Caco-2 (cell line): ENCODE results near the gene HOXC10. TPM values are rescaled to one million over a fixed set of nuclear protein-coding genes. Genes with fewer than 3 reads are reported as not detected.

Experiments
- BruUV-seq: library from RNA; stranded (reverse); fragments of 400-500 nt; replicated peaks from 2 replicates; lab custom pipeline; 2021; lab: Mats Ljungman, UMichigan
- CTCF ChIA-PET: fragments of 300-600 bp; sonication (Branson Sonifier 250); formaldehyde crosslinking; loops from one replicate; lab custom pipeline; 2022; ENCODE audit warnings: antibody characterized with exemption; lab: Charles Lee
- POLR2A ChIA-PET: fragments of 300-600 bp; sonication (Branson Sonifier 250); formaldehyde crosslinking; loops from one replicate; lab custom pipeline; 2022; ENCODE audit warnings: antibody characterized with exemption; lab: Charles Lee
- DNase-seq, 2 experiments: peaks; one replicate each; pipeline versions ENCODE4 v3.0.0 to v3.0.0-alpha.2; 2020 to 2022
- H3K27me3 ChIP-seq: replicated peaks from 2 replicates; pipeline ENCODE4 v1.6.0; 2011; ENCODE audit warnings: low read length; ENCODE audit not compliant: control insufficient read depth, insufficient read depth
- H3K36me3 ChIP-seq: 2 replicates; pipeline ENCODE4 v1.5.1; 2011; ENCODE audit warnings: low read length; ENCODE audit not compliant: control insufficient read depth, insufficient read depth
- H3K4me1 ChIP-seq: fragments of 250-450 bp; sonication (Bioruptor Pico); 2 replicates; pipeline ENCODE4 v1.5.1; 2020; ENCODE audit warnings: mild to moderate bottlenecking
- H3K4me3 ChIP-seq: 2 replicates; pipeline ENCODE4 v1.5.1; 2011; ENCODE audit warnings: low read depth, mild to moderate bottlenecking, control low read depth, low read length
- H3K9me3 ChIP-seq: fragments of 250-450 bp; sonication (Bioruptor Pico); 2 replicates; pipeline ENCODE4 v1.5.1; 2020; ENCODE audit warnings: mild to moderate bottlenecking, moderate library complexity
- H3K27ac Mint-ChIP-seq: one replicate; pipeline ENCODE4 v1.8.0; 2022; ENCODE audit warnings: mixed read lengths; ENCODE audit not compliant: unreplicated experiment
- H3K27me3 Mint-ChIP-seq: one replicate; pipeline ENCODE4 v1.8.0; 2022; ENCODE audit warnings: mixed read lengths; ENCODE audit not compliant: insufficient read depth, unreplicated experiment
- H3K36me3 Mint-ChIP-seq: one replicate; pipeline ENCODE4 v1.8.0; 2022; ENCODE audit warnings: mild to moderate bottlenecking, mixed read lengths; ENCODE audit not compliant: insufficient read depth, unreplicated experiment
- H3K4me1 Mint-ChIP-seq: one replicate; pipeline ENCODE4 v1.8.0; 2022; ENCODE audit warnings: low read depth, mixed read lengths; ENCODE audit not compliant: unreplicated experiment
- H3K4me3 Mint-ChIP-seq: one replicate; pipeline ENCODE4 v1.8.0; 2022; ENCODE audit warnings: mild to moderate bottlenecking, moderate library complexity, mixed read lengths; ENCODE audit not compliant: unreplicated experiment
- H3K9me3 Mint-ChIP-seq: one replicate; pipeline ENCODE4 v1.8.0; 2022; ENCODE audit warnings: mixed read lengths; ENCODE audit not compliant: unreplicated experiment
- intact Hi-C: fragments of 100-400 bp; cut with micrococcal nuclease; formaldehyde crosslinking; loops from one replicate; pipeline ENCODE4 v1.10.0; 2022; ENCODE audit not compliant: unreplicated experiment
- total RNA-seq: library from RNA; stranded (reverse); gene quantifications from 2 replicates; pipeline ENCODE4 v1.2.3, GENCODE V29; 2022
- TF ChIP-seq, protein P1 (sequence below), 2 experiments: fragments of 200-600 bp in 1 of 2; IDR thresholded peaks; 1 replicate in 1 of 2; 2 replicates in 1 of 2; pipeline versions ENCODE4 v1.5.1 to v1.8.0; 2011 to 2022; ENCODE audit warnings: antibody characterized with exemption in 1 of 2, control low read depth in 1 of 2, inconsistent platforms in 1 of 2, low read depth in 1 of 2, low read length in 1 of 2, mild to moderate bottlenecking in 1 of 2, moderate library complexity in 1 of 2; ENCODE audit not compliant: insufficient read depth in 1 of 2, severe bottlenecking in 1 of 2, unreplicated experiment in 1 of 2

Gene HOXC10
- total RNA-seq, 1 experiment from 2014 or later, result 4.0 TPM

DNA sequence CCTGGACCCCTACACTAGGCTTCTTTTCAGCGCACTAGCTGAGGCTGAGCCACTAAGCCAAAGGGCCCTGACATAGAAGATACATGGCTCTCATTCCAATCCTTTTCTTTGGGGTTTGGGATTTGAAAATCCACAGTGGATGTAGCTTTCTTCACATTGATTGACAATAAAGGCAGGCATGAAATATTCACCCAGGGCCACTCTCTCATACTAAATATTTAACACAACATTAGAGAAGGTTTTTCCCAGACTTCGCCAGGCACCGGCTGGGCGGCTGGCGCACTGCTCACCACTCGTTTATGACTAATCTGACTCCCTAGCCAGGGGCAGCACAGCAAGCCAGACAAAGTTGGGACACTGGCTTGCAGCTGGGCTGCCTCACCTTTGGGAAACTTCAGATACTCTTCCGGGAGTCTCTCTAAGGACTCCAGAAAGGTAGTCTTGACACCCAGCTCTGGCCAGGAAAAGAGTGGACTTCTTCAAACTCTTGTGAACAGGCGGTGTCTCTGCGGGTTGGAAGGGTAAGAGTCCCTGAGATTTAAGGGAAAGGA, 12.7 kb upstream of the HOXC10 start:
- intact Hi-C loops, result no loop called here
- H3K27ac Mint-ChIP-seq, result no peak overlapping the region
- DNase-seq, result no peak
- no peaks in the 10 kb centered on the region for H3K36me3 Mint-ChIP-seq
- Histone ChIP-seq H3K4me3 (no peak overlapping the region), H3K4me1 (peaks cover 6% of the 10 kb centered on the region), H3K9me3 (no peaks in the 10 kb centered on the region), H3K27me3 (no peaks in the 10 kb centered on the region), H3K36me3 (no peaks in the 10 kb centered on the region)
- no peak overlapping the region for H3K4me3 Mint-ChIP-seq
- ChIA-PET CTCF (interaction anchor here (0.6 kb wide), 1 partner anchor 14 kb away, joined by 3 read pairs; no protein-coding TSS in a partner anchor), POLR2A (interaction anchor here (0.6 kb wide), 1 partner anchor 397 kb away, joined by 3 read pairs; no protein-coding TSS in a partner anchor)
- BruUV-seq, result no TSS peak
- H3K9me3 Mint-ChIP-seq, result no peaks in the 10 kb centered on the region
- no peaks in the 10 kb centered on the region for H3K27me3 Mint-ChIP-seq
- TF ChIP-seq, protein P1, sequence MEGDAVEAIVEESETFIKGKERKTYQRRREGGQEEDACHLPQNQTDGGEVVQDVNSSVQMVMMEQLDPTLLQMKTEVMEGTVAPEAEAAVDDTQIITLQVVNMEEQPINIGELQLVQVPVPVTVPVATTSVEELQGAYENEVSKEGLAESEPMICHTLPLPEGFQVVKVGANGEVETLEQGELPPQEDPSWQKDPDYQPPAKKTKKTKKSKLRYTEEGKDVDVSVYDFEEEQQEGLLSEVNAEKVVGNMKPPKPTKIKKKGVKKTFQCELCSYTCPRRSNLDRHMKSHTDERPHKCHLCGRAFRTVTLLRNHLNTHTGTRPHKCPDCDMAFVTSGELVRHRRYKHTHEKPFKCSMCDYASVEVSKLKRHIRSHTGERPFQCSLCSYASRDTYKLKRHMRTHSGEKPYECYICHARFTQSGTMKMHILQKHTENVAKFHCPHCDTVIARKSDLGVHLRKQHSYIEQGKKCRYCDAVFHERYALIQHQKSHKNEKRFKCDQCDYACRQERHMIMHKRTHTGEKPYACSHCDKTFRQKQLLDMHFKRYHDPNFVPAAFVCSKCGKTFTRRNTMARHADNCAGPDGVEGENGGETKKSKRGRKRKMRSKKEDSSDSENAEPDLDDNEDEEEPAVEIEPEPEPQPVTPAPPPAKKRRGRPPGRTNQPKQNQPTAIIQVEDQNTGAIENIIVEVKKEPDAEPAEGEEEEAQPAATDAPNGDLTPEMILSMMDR (IDR thresholded peaks at IDR 0.05; ENCODE audit: insufficient read depth in 1 of 2, low read depth in 1 of 2, low read length in 1 of 2, severe bottlenecking in 1 of 2, unreplicated experiment in 1 of 2), result no peak
- peaks cover 8% of the 10 kb centered on the region for H3K4me1 Mint-ChIP-seq

DNA sequence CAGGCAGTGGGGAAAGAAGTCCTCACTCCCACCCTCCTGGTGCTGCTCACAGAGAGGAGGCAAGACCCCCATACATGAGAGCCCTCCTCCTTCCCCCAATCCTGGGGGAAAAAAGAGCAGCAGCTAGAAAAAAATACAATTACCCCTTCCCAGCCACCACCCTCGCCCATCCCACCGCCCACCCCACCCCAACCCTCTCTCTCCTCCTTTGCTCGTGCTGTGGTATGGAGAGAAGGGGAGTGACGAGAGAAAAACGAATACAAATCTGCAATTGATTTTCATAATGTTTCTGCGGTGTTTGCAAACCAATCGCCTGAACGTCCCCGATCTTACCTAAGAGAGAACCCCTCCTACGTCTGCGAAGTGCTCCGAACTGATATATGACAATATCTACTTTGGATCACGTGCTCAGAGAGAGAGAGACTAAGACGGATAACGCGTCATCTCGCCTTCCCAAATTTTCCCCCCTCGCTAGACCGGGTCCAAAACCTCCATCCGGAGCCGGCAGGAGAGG, 12.2 kb upstream of the HOXC10 start, which contains the start of gene HOXC11:
TSS of gene HOXC11 (plus strand) at position 405 of the 514 bp plus-strand sequence. CDS start 116 bp downstream, outside the sequence.
- TF ChIP-seq, protein P1 (IDR thresholded peaks at IDR 0.05; ENCODE audit: insufficient read depth in 1 of 2, low read depth in 1 of 2, low read length in 1 of 2, severe bottlenecking in 1 of 2, unreplicated experiment in 1 of 2), result no peak
- H3K4me1 ChIP-seq, result peaks cover 12% of the 10 kb centered on the region
- H3K9me3 Mint-ChIP-seq, result no peaks in the 10 kb centered on the region
- CTCF ChIA-PET, result interaction anchor here (0.6 kb wide), 2 partner anchors 12 to 15 kb away, joined by 3 to 4 read pairs; partner anchors contain the start of gene HOXC10
- H3K4me3 Mint-ChIP-seq, result peak within 1 kb of the TSS; percentile 83
- DNase-seq, result no peak
- POLR2A ChIA-PET, result no interaction called here
- intact Hi-C loops, result no loop called here
- no peaks in the 10 kb centered on the region for H3K27me3 ChIP-seq
- H3K36me3 Mint-ChIP-seq, result no peaks in the 10 kb centered on the region
- no peaks in the 10 kb centered on the region for H3K9me3 ChIP-seq
- no TSS peak for BruUV-seq
- peak within 1 kb of the TSS; percentile 66 for H3K4me3 ChIP-seq
- no peaks in the 10 kb centered on the region for H3K27me3 Mint-ChIP-seq
- H3K36me3 ChIP-seq, result no peaks in the 10 kb centered on the region
- H3K4me1 Mint-ChIP-seq, result peaks cover 7% of the 10 kb centered on the region
- H3K27ac Mint-ChIP-seq, result peak within 1 kb of the TSS; percentile 12

DNA sequence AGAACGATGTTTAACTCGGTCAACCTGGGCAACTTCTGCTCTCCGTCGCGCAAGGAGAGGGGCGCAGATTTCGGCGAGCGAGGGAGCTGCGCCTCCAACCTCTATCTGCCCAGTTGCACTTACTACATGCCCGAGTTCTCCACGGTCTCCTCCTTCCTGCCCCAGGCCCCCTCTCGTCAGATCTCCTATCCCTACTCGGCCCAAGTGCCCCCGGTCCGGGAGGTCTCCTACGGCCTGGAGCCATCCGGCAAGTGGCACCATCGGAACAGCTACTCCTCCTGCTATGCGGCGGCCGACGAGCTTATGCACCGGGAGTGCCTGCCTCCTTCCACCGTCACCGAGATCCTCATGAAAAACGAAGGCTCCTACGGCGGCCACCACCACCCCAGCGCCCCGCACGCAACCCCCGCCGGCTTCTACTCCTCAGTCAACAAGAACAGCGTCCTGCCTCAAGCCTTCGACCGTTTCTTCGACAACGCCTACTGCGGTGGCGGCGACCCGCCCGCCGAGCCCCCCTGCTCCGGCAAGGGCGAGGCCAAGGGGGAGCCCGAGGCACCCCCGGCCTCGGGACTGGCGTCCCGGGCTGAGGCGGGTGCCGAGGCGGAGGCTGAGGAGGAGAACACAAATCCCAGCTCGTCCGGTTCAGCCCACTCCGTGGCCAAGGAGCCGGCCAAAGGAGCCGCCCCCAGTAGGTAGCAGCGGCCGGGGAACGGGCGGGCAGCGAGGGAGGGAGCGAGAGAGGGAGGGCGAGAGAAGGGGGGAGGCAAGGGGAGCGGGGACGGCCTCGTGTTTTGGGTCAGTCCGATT, 11.5 kb upstream of the HOXC10 start:
- Histone ChIP-seq H3K4me1 (peaks cover 13% of the 10 kb centered on the region), H3K9me3 (no peaks in the 10 kb centered on the region), H3K27me3 (no peaks in the 10 kb centered on the region), H3K4me3 (peak overlapping the region; percentile 66), H3K36me3 (no peaks in the 10 kb centered on the region)
- Mint-ChIP-seq H3K4me3 (peak overlapping the region; percentile 83), H3K4me1 (peaks cover under 1% of the 10 kb centered on the region), H3K9me3 (no peaks in the 10 kb centered on the region), H3K27me3 (no peaks in the 10 kb centered on the region), H3K36me3 (no peaks in the 10 kb centered on the region), H3K27ac (peak overlapping the region; percentile 12)
- DNase-seq, result peak in 1 of 2 experiments; percentile 46
- intact Hi-C loops, result no loop called here
- ChIA-PET POLR2A (no interaction called here), CTCF (interaction anchor here (0.6 kb wide), 1 partner anchor 12 kb away, joined by 4 read pairs; the partner anchor contains the start of gene HOXC10)
- TF ChIP-seq, protein P1 (IDR thresholded peaks at IDR 0.05; ENCODE audit: insufficient read depth in 1 of 2, low read depth in 1 of 2, low read length in 1 of 2, severe bottlenecking in 1 of 2, unreplicated experiment in 1 of 2), result no peak
- BruUV-seq, result no TSS peak
